ENCODE results near the gene CNTN3.

DNA sequence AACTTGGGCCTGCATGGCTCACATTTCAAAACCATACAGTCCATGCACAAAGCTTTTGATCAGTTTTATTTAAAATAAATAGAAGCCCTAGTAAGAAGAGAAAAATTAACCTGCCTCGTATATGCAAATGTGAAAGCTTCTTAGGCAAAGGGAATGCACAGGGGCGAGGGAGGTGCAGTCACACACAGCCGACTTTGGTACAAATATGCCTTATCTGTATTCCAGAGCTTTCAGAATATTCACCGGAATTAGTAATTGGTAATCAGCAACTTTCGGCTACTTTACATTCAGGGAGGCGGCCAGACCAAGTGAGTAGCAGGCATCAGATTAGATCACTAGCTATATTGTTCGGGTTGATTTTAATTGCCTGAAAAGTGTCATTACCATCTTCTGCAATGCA lies 7.5 kb downstream of the CNTN3 start:
- no peak for TF ChIP-seq POLR2A (IDR thresholded peaks at IDR 0.05)
- TF ChIP-seq POLR2AphosphoS5 (IDR thresholded peaks at IDR 0.05): no peak
